Suprapubic skin (tissue), 4 donors: ENCODE measurements around the gene RAB8A. TPM values are rescaled to one million over a fixed set of nuclear protein-coding genes. Genes with fewer than 3 reads are reported as not detected.
"Not testable (repeated sequence)": the region's sequence is repeated elsewhere in the genome, so short reads cannot be mapped to it uniquely, and the experiment has no call there.

ENCODE experiments used
- DNase-seq, 2 donors: peaks; one replicate each; pipeline ENCODE4 v3.0.0-alpha.2; 2019; ENCODE audit warnings: low spot score in 2 of 2
- H3K27ac ChIP-seq: fragments of 200-600 bp; sonication (generic); one replicate; pipeline ENCODE4 v1.5.1; 2019
- H3K27me3 ChIP-seq: fragments of 200-600 bp; sonication (generic); one replicate; pipeline ENCODE4 v1.5.1; 2019
- H3K36me3 ChIP-seq: fragments of 200-600 bp; sonication (generic); one replicate; pipeline ENCODE4 v1.5.1; 2019
- H3K4me1 ChIP-seq: fragments of 200-600 bp; sonication (generic); one replicate; pipeline ENCODE4 v1.5.1; 2019
- H3K4me3 ChIP-seq: fragments of 200-600 bp; sonication (generic); one replicate; pipeline ENCODE4 v1.5.1; 2019; ENCODE audit warnings: mild to moderate bottlenecking
- H3K9me3 ChIP-seq: fragments of 200-600 bp; sonication (generic); one replicate; pipeline ENCODE4 v1.5.1; 2019
- CTCF ChIP-seq, 2 donors: fragments of 200-600 bp in 1 of 2; fragments of 450-650 bp in 1 of 2; sonication (generic) in 1 of 2; IDR thresholded peaks; one replicate each; pipeline ENCODE4 v1.5.1; 2016 to 2019; ENCODE audit warnings: antibody characterized with exemption in 2 of 2, mild to moderate bottlenecking in 1 of 2, moderate library complexity in 1 of 2
- EP300 ChIP-seq: sonication (generic); formaldehyde crosslinking; IDR thresholded peaks from one replicate; pipeline ENCODE4 v1.6.1; 2017; ENCODE audit warnings: antibody characterized with exemption
- POLR2A ChIP-seq, 2 donors: fragments of 450-650 bp; IDR thresholded peaks; one replicate each; pipeline ENCODE4 v1.6.1; 2017; ENCODE audit warnings: antibody characterized with exemption in 2 of 2, mild to moderate bottlenecking in 2 of 2, moderate library complexity in 2 of 2
- POLR2AphosphoS5 ChIP-seq, 3 donors: sonication (generic); formaldehyde crosslinking; IDR thresholded peaks; one replicate each; pipeline ENCODE4 v1.6.1; 2017; ENCODE audit warnings: antibody characterized with exemption in 3 of 3
- WGBS: methylation state at CpG from one replicate; pipeline ENCODE4 v1.1.5; 2018; 5-methylcytosine and 5-hydroxymethylcytosine counted together
- total RNA-seq, 4 donors: library from RNA; depleted of rRNA; stranded (reverse); fragments of >200 nt; gene quantifications; one replicate each; pipeline ENCODE4 v1.1.0, GENCODE V29; 2016

RAB8A gene
- total RNA-seq, 4 donors from 2014 or later = 48.9 to 61.9 (median 58.5) TPM

- no peak for DNase-seq
- Histone ChIP-seq H3K9me3 (no peaks in the 10 kb centered on the region), H3K4me3 (no peak overlapping the region), H3K27me3 (no peaks in the 10 kb centered on the region), H3K36me3 (peaks cover 35% of the 10 kb centered on the region), H3K4me1 (peaks cover 40% of the 10 kb centered on the region), H3K27ac (no peak overlapping the region)
- TF ChIP-seq POLR2A (IDR thresholded peaks at IDR 0.05) = no peak
- TF ChIP-seq CTCF (IDR thresholded peaks at IDR 0.05) = no peak
- no peak for TF ChIP-seq EP300
- TF ChIP-seq POLR2AphosphoS5 (IDR thresholded peaks at IDR 0.05) = no peak
- WGBS = 73% methylated on average over 4 of the region's 4 CpGs
Observed at GRCh38 chr19:16116067-16116466, 4.4 kb downstream of the RAB8A start.

GRCh38 chr19:16117594-16118033, 5.9 kb downstream of the RAB8A start:
- Histone ChIP-seq H3K27me3 (no peaks in the 10 kb centered on the region), H3K4me3 (no peak overlapping the region), H3K9me3 (no peaks in the 10 kb centered on the region), H3K27ac (no peak overlapping the region), H3K36me3 (peaks cover 51% of the 10 kb centered on the region), H3K4me1 (peaks cover 42% of the 10 kb centered on the region)
- TF ChIP-seq CTCF (IDR thresholded peaks at IDR 0.05) = no peak
- no peak for TF ChIP-seq EP300
- no peak for TF ChIP-seq POLR2AphosphoS5 (IDR thresholded peaks at IDR 0.05)
- TF ChIP-seq POLR2A (IDR thresholded peaks at IDR 0.05) = no peak
- 84% methylated on average over 9 of the region's 11 CpGs for WGBS
- no peak for DNase-seq

GRCh38 chr19:16118489-16119033, 6.9 kb downstream of the RAB8A start:
- H3K9me3 ChIP-seq = no peaks in the 10 kb centered on the region
- TF ChIP-seq CTCF (IDR thresholded peaks at IDR 0.05) (no peak), EP300 (no peak)
- DNase-seq = no peak
- H3K36me3 ChIP-seq = peaks cover 60% of the 10 kb centered on the region
- 92% methylated on average over 11 of the region's 12 CpGs for WGBS
- H3K27ac ChIP-seq = no peak overlapping the region
- H3K4me3 ChIP-seq = no peak overlapping the region
- H3K27me3 ChIP-seq = no peaks in the 10 kb centered on the region
- H3K4me1 ChIP-seq = peaks cover 35% of the 10 kb centered on the region

- not testable (repeated sequence) for H3K4me3 ChIP-seq, H3K9me3 ChIP-seq, H3K27me3 ChIP-seq, DNase-seq, H3K27ac ChIP-seq
- Histone ChIP-seq H3K4me1 (peaks cover 29% of the 10 kb centered on the region), H3K36me3 (peaks cover 67% of the 10 kb centered on the region)
- WGBS = 87% methylated on average over 19 of the region's 19 CpGs
Observed at GRCh38 chr19:16119075-16119857, 7.6 kb downstream of the RAB8A start.

- DNase-seq = no peak
- no peak overlapping the region for H3K4me3 ChIP-seq
- no peak for TF ChIP-seq POLR2A (IDR thresholded peaks at IDR 0.05)
- TF ChIP-seq EP300 = no peak
- H3K4me1 ChIP-seq = peaks cover 13% of the 10 kb centered on the region
- peak overlapping the region; percentile 22 for H3K27ac ChIP-seq
- H3K27me3 ChIP-seq = no peaks in the 10 kb centered on the region
- no peaks in the 10 kb centered on the region for H3K9me3 ChIP-seq
- peaks cover 86% of the 10 kb centered on the region for H3K36me3 ChIP-seq
- WGBS = 90% methylated on average over 4 of the region's 5 CpGs
Observed at GRCh38 chr19:16121141-16121540, 9.5 kb downstream of the RAB8A start.

- no peak for DNase-seq
Observed at GRCh38 chr19:16121967-16122366, 10.3 kb downstream of the RAB8A start.

More at GRCh38 chr19:16121967-16122366, 10.3 kb downstream of the RAB8A start:
- Histone ChIP-seq H3K27me3 (no peaks in the 10 kb centered on the region), H3K27ac (peak overlapping the region; percentile 22), H3K4me1 (peaks cover 13% of the 10 kb centered on the region), H3K4me3 (no peak overlapping the region), H3K9me3 (no peaks in the 10 kb centered on the region), H3K36me3 (peaks cover 94% of the 10 kb centered on the region)
- TF ChIP-seq EP300 = no peak
- TF ChIP-seq CTCF (IDR thresholded peaks at IDR 0.05) = no peak
- no peak for TF ChIP-seq POLR2A (IDR thresholded peaks at IDR 0.05)
- TF ChIP-seq POLR2AphosphoS5 (IDR thresholded peaks at IDR 0.05) = no peak
- 73% methylated on average over 11 of the region's 11 CpGs for WGBS
